Measurements from ENCODE around the gene PARVB. TPM values are rescaled to one million over a fixed set of nuclear protein-coding genes. Genes with fewer than 3 reads are reported as not detected.
A peak's percentile ranks its signal among the peaks of the same experiment; 100 is the strongest.

The PARVB gene
- total RNA-seq, 4 donors from 2014 or later, result 33.5 to 73.5 (median 41.5) TPM

DNA sequence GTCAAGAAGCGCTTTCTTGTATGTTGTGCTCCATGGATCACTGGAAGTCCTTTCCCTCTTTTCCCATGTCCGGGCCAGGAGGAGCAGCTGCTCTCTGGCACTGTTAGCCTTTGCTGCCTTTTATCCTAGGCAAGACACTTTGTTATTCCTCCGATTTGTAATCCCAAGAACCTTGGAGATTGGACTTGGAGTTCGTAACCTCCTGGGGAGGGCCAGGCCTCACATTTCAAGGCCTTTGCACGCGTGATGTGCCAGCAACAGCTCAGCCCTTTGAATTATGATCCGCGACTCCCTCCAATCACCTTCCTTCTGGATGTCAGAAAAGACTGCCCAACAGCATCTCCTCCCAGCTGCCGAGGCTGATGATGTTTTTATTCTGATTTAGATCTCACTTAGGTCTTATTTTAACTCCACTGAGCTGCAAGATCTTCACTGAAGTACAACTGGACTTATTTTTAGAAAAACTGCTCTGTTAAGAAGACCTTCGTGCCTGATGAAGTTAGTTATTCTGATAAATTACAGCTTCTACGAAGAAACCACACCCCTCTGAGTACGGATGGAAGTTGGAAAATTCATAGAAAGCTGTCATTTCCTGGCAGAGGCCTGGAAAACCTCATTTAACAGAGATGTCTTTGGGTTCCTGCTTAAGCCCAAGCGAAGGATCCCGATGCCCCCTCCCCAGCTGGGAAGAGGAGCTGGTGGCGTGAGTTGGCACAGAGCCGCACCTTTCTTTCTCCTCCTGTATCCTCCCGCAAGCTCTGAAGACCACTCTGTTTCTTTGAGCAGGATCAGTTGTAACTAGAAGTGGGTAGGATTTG is 62.4 kb downstream of the PARVB start:
- WGBS, 2 donors, result 52 to 56% methylated on average over 17 of the region's 17 CpGs
- TF ChIP-seq POLR2A (IDR thresholded peaks at IDR 0.05), result no peak
- TF ChIP-seq, protein P1, sequence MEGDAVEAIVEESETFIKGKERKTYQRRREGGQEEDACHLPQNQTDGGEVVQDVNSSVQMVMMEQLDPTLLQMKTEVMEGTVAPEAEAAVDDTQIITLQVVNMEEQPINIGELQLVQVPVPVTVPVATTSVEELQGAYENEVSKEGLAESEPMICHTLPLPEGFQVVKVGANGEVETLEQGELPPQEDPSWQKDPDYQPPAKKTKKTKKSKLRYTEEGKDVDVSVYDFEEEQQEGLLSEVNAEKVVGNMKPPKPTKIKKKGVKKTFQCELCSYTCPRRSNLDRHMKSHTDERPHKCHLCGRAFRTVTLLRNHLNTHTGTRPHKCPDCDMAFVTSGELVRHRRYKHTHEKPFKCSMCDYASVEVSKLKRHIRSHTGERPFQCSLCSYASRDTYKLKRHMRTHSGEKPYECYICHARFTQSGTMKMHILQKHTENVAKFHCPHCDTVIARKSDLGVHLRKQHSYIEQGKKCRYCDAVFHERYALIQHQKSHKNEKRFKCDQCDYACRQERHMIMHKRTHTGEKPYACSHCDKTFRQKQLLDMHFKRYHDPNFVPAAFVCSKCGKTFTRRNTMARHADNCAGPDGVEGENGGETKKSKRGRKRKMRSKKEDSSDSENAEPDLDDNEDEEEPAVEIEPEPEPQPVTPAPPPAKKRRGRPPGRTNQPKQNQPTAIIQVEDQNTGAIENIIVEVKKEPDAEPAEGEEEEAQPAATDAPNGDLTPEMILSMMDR (IDR thresholded peaks at IDR 0.05), result no peak
- Histone ChIP-seq H3K36me3 (no peaks in the 10 kb centered on the region), H3K4me3 (no peak overlapping the region), H3K9me3 (peaks cover 0 to 17% (median 0%) of the 10 kb centered on the region in 4 donors), H3K4me1 (peaks cover 0 to 31% (median 3%) of the 10 kb centered on the region in 4 donors), H3K27me3 (no peaks in the 10 kb centered on the region), H3K27ac (peak overlapping the region in 3 of 4 donors; percentile 16 to 19 (median 18))
- DNase-seq (ENCODE audit: low spot score in 2 of 2), result peak in 1 of 2 donors; percentile 15

DNA sequence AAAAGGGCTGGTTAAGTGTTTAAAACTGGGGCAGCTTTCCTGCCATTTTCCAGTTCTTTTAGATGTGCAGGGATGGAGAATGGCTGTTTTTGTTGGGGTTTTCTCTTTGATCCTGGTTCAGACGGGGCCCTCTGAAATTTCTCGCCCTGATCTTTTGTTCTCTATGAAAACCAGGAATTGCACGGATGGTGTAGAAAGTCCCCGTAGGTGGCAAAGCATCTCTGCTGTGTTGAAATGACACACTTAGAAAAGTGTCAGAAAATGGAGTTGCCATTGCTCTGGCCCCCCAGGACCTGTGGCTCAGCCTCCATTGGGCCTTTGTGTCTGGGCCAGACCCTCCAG is 63.0 kb downstream of the PARVB start:
- Histone ChIP-seq H3K9me3 (peaks cover 0 to 17% (median 0%) of the 10 kb centered on the region in 4 donors), H3K27me3 (no peaks in the 10 kb centered on the region), H3K4me1 (peaks cover 0 to 31% (median 3%) of the 10 kb centered on the region in 4 donors), H3K36me3 (no peaks in the 10 kb centered on the region), H3K4me3 (no peak overlapping the region), H3K27ac (peak overlapping the region in 1 of 4 donors; percentile 18)
- WGBS, 2 donors, result 63 to 68% methylated on average over 4 of the region's 4 CpGs
- DNase-seq (ENCODE audit: low spot score in 2 of 2), result no peak
- TF ChIP-seq, protein P1 (IDR thresholded peaks at IDR 0.05), result no peak
- TF ChIP-seq POLR2A (IDR thresholded peaks at IDR 0.05), result no peak
- TF ChIP-seq EP300 (IDR thresholded peaks at IDR 0.05), result no peak

DNA sequence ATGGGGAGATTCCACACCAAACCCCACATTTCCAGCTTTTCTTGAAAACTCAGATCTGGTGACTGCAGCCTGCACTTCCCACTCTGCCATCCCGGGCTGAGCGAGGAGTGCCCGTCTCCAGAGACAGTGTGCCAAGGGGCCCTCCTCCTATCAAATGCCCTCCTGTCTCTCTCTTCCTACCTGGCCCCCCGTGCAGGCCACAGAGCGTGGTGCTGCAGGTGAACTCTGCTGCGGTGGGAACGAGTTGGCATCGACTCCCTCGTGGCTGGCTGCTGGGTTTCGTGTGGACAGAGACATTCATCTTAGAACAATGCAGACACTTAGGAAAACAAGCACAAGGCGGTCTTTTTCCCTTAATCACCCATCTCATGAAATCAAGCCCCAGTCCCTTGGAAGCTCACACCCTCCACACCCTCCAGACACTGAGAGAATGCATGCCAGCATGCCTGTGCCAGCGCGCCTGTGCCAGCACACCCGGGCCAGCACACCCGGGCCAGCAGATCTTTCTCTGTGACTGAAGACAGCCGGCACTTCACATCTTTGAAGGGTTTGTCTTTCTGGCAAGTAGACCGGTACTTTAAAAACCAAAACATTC is 65.0 kb downstream of the PARVB start:
- Histone ChIP-seq H3K36me3 (no peaks in the 10 kb centered on the region), H3K4me3 (no peak overlapping the region), H3K27me3 (no peaks in the 10 kb centered on the region), H3K4me1 (peaks cover 0 to 31% (median 3%) of the 10 kb centered on the region in 4 donors), H3K9me3 (peaks cover 0 to 14% (median 0%) of the 10 kb centered on the region in 4 donors), H3K27ac (no peak overlapping the region)
- 51 to 66% methylated on average over 16 to 17 of the region's 17 CpGs for WGBS, 2 donors
- no peak for DNase-seq (ENCODE audit: low spot score in 2 of 2)
- TF ChIP-seq EP300 (IDR thresholded peaks at IDR 0.05) (no peak), POLR2A (IDR thresholded peaks at IDR 0.05) (no peak)
- TF ChIP-seq, protein P1 (IDR thresholded peaks at IDR 0.05), result no peak

DNA sequence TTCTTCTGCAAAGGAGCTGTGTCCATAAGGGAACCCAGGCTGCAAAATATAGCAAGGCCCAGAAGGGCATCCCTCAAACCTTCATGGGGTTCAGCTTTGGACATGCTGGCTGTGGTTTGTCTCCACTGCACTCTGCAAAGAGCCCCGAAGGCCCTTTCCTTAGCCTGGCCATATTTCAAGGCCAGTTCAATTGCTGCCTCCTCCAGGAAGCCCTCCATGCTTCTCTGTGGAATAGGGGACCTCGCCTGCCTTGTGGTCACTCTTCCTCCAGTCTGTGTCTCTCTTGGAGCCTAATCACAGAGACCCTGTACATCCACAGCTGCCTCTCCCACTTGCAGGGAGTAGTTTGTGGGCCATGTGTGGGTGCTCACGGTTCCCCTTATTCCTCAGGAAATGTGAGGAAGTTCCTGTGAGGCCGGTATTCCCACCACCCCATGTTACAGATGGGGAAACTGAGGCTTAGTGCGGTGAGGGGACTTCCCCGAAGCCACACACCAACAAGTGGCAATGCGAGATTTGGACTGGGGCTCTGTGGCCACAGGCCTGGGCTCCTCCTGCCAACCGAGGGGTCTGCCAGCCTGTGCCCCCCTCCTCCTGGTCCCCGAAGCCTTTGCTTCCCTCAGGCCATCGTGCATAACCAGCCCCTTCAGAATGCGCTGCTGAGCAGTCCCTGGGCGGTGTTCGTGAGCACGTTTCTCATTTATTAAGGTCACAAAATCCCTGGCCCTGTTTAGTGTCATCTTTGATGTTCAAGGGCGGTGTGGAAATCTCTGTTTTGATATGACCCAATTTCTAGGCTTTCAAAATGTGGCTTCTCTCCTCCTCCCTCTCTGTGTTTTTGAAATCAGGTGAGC is 65.8 kb downstream of the PARVB start:
- TF ChIP-seq, protein P1 (IDR thresholded peaks at IDR 0.05), result no peak
- TF ChIP-seq EP300 (IDR thresholded peaks at IDR 0.05) (no peak), POLR2A (IDR thresholded peaks at IDR 0.05) (no peak)
- Histone ChIP-seq H3K27ac (no peak overlapping the region), H3K36me3 (peaks cover 0 to 7% (median 0%) of the 10 kb centered on the region in 3 donors), H3K4me1 (peaks cover 0 to 31% (median 3%) of the 10 kb centered on the region in 4 donors), H3K27me3 (no peaks in the 10 kb centered on the region), H3K4me3 (no peak overlapping the region), H3K9me3 (peaks cover 0 to 5% (median 0%) of the 10 kb centered on the region in 4 donors)
- no peak for DNase-seq (ENCODE audit: low spot score in 2 of 2)
- 84 to 89% methylated on average over 15 of the region's 15 CpGs for WGBS, 2 donors
